ENCODE measurements around the gene SBK1.

SBK1 gene

DNA sequence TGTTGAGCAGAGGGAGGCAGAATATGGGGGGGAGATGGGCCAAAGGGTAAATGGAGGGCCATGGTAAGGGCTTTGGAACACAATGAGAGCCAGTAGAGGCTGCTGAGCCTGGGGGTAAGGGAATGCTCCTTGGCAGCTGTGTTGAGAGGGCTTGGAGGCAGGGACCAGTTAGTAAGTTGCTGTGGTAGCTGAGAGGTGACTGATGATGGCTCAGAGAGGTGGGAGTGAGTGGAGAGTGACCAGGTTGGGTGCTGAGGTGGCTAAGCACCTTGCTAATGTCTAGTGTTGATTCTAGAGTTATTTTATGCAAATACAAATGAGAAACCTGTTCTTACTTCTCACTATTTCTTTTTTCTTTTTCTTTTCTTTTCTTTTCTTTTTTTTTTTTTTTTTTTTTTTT lies 10.8 kb downstream of the SBK1 start:
- no peak overlapping the region for H3K4me3 ChIP-seq (ENCODE audit: low read length)
- H3K4me1 ChIP-seq (ENCODE audit: control insufficient read depth, insufficient read depth, low read length), result peaks cover 2% of the 10 kb centered on the region
- 0 out of 2 replicates have a peak, but pooled peaks cover 10% of the 10 kb centered on the region for H3K36me3 ChIP-seq (ENCODE audit: control insufficient read depth, insufficient read depth, low read length)
- H3K27ac ChIP-seq (ENCODE audit: low read length), result no peak overlapping the region
- no peak for DNase-seq (ENCODE audit: low read depth, low spot score)
- no peaks in the 10 kb centered on the region for H3K27me3 ChIP-seq (ENCODE audit: control insufficient read depth, insufficient read depth, low read length)
- no peaks in the 10 kb centered on the region for H3K9me3 ChIP-seq (ENCODE audit: control insufficient read depth, insufficient read depth, low read length)

DNA sequence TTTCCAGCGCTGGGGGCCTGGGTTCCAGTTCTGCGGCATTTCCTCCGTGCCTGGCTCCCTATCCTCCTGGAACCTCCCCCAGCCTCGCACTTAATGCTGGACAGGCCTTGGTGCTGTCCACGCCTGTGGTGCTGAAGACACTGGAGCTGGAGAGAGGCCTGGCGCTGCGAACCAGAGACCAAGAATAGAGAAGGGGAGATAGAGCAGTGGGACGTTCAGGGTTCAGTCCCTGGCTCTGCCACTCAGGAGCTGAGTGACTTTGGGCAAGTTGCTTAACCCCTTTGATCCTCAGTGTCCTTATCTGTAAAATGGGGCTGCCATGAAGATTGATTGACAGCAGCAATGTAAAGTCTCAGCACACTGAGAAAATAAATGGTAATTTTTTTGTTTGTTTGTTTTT lies 11.9 kb downstream of the SBK1 start:
- WGBS (ENCODE audit: insufficient coverage, insufficient read length), result no CpG with 5 or more reads among the region's 8 CpGs
- H3K4me3 ChIP-seq (ENCODE audit: low read length), result no peak overlapping the region
- DNase-seq (ENCODE audit: low read depth, low spot score), result no peak

DNA sequence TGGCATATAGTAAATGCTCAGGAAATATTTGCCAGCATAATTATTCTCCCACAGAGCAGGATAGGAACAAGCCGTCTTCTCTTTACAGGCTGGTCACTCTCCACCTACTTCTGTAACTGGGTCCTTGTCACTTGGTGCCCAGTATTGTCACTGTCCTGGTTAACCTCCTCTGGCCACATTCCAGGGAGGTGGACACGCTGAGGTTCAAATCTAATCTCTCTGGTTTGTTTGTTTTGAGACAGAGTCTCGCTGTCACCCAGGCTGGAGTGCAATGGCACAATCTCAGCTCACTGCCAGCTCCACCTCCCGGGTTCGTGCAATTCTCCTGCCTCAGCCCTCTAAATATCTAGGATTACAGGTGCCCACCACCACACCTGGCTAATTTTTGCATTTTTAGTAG lies 15.6 kb downstream of the SBK1 start:
- H3K36me3 ChIP-seq (ENCODE audit: control insufficient read depth, insufficient read depth, low read length), result peaks cover 8% of the 10 kb centered on the region; the same call in 1 of the 2 replicates
- no peaks in the 10 kb centered on the region for H3K9me3 ChIP-seq (ENCODE audit: control insufficient read depth, insufficient read depth, low read length)
- no CpG with 5 or more reads among the region's 5 CpGs for WGBS (ENCODE audit: insufficient coverage, insufficient read length)
- no peaks in the 10 kb centered on the region; the same call in 1 of the 2 replicates for H3K4me1 ChIP-seq (ENCODE audit: control insufficient read depth, insufficient read depth, low read length)
- H3K27me3 ChIP-seq (ENCODE audit: control insufficient read depth, insufficient read depth, low read length), result no peaks in the 10 kb centered on the region
- no peak overlapping the region for H3K27ac ChIP-seq (ENCODE audit: low read length)
- no peak for DNase-seq (ENCODE audit: low read depth, low spot score)
- no peak overlapping the region for H3K4me3 ChIP-seq (ENCODE audit: low read length)

More for the DNA sequence above, 11.9 kb downstream of the SBK1 start:
- no peaks in the 10 kb centered on the region for H3K27me3 ChIP-seq (ENCODE audit: control insufficient read depth, insufficient read depth, low read length)
- H3K4me1 ChIP-seq (ENCODE audit: control insufficient read depth, insufficient read depth, low read length), result no peaks in the 10 kb centered on the region; the same call in 1 of the 2 replicates
- no peaks in the 10 kb centered on the region for H3K9me3 ChIP-seq (ENCODE audit: control insufficient read depth, insufficient read depth, low read length)
- no peak overlapping the region for H3K27ac ChIP-seq (ENCODE audit: low read length)
- peaks cover 10% of the 10 kb centered on the region; the same call in 1 of the 2 replicates for H3K36me3 ChIP-seq (ENCODE audit: control insufficient read depth, insufficient read depth, low read length)

DNA sequence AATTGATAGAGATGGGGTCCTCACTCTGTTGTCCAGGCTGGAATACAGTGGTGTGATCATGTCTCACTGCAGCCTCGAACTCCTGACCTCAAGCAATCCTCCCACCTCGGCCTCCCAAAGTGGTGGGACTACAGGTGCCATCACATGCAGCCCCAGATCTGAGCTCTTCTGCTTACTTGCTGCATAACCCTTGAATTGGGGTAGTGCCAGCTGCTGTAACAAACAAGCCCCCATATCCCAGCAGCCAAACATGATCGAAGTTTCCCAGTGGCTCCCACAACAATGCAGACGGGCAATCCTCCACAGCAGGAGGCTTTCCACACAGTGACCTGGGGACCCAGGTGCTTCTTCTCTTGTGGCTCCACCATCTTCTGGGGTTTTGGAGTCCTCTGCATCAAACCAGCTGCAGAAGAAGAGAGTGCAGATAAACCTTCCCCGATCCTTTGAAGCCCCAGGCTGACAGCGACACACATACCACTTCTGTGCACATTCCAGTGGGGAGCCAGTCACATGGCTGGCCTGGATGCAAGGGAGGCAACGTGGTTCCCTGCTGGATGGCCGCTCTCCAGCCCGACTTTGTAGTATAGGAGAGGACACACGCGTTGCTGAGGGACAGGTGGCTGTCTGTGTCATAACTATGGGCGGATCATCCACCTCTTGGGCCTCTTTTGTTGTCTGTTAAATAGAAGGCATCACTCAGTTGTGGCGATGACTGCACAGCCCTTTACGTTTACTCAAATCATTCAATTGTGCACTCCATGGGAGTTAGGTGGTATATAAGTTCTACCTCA lies 16.7 kb downstream of the SBK1 start:
- no peak overlapping the region for H3K27ac ChIP-seq (ENCODE audit: low read length)
- no CpG with 5 or more reads among the region's 14 CpGs for WGBS (ENCODE audit: insufficient coverage, insufficient read length)
- DNase-seq (ENCODE audit: low read depth, low spot score), result no peak
- H3K4me3 ChIP-seq (ENCODE audit: low read length), result no peak overlapping the region
- no peaks in the 10 kb centered on the region; the same call in 1 of the 2 replicates for H3K4me1 ChIP-seq (ENCODE audit: control insufficient read depth, insufficient read depth, low read length)
- H3K9me3 ChIP-seq (ENCODE audit: control insufficient read depth, insufficient read depth, low read length), result no peaks in the 10 kb centered on the region
- peaks cover 8% of the 10 kb centered on the region; the same call in 1 of the 2 replicates for H3K36me3 ChIP-seq (ENCODE audit: control insufficient read depth, insufficient read depth, low read length)
- H3K27me3 ChIP-seq (ENCODE audit: control insufficient read depth, insufficient read depth, low read length), result no peaks in the 10 kb centered on the region

DNA sequence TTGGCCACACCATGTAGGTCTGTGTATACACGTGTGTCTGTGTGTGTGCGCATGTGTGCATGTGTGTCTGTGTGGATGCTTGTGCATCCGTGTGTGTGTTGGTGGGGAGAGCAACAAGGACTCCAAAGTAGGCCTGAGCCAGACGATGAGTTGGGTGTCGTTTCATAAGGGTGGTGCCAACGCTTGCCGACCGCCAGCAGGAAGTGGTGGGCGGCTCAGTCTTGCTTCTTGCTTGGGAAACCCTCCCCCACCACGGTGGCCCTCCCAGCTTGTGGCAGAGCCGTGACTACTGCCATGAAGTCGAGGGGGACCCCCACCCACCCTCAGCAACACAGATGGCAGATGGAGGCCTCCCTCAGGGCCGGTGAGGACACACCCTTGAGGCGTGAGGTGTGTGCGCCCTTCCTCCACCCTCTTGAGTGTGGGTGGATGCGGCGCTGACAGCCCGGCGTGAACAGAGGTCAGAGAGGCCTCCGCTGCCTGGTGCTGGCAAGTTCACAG lies 17.5 kb downstream of the SBK1 start:
- no CpG with 5 or more reads among the region's 20 CpGs for WGBS (ENCODE audit: insufficient coverage, insufficient read length)
- Histone ChIP-seq H3K27me3 (ENCODE audit: control insufficient read depth, insufficient read depth, low read length) (no peaks in the 10 kb centered on the region), H3K4me1 (ENCODE audit: control insufficient read depth, insufficient read depth, low read length) (no peaks in the 10 kb centered on the region; the same call in 1 of the 2 replicates), H3K36me3 (ENCODE audit: control insufficient read depth, insufficient read depth, low read length) (peaks cover 8% of the 10 kb centered on the region; the same call in 1 of the 2 replicates), H3K27ac (ENCODE audit: low read length) (no peak overlapping the region), H3K9me3 (ENCODE audit: control insufficient read depth, insufficient read depth, low read length) (no peaks in the 10 kb centered on the region), H3K4me3 (ENCODE audit: low read length) (no peak overlapping the region)
- no peak for DNase-seq (ENCODE audit: low read depth, low spot score)

DNA sequence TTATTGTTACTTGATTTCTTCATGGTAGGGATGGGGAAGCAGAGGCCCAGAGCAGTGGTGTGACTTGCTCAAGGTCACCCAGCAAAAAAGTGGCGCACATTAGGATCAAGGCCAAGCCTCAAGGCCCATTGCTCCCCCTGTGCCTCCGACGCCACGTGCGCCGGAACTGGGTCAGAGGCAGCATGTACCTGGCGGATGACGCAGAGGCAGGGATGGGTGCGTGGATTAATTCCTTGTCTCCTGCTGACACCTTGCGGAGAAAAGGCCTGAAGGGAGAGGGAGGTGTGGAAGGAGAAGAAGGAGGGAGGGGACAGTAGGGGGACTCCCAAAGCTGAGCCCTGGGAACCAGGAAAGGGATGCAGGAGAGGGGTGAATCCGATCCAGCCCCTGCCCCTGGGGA lies 18.5 kb downstream of the SBK1 start:
- Histone ChIP-seq H3K9me3 (ENCODE audit: control insufficient read depth, insufficient read depth, low read length) (no peaks in the 10 kb centered on the region), H3K4me1 (ENCODE audit: control insufficient read depth, insufficient read depth, low read length) (no peaks in the 10 kb centered on the region; the same call in 1 of the 2 replicates), H3K4me3 (ENCODE audit: low read length) (no peak overlapping the region), H3K27ac (ENCODE audit: low read length) (no peak overlapping the region), H3K27me3 (ENCODE audit: control insufficient read depth, insufficient read depth, low read length) (no peaks in the 10 kb centered on the region), H3K36me3 (ENCODE audit: control insufficient read depth, insufficient read depth, low read length) (peaks cover 8% of the 10 kb centered on the region; the same call in 1 of the 2 replicates)
- WGBS (ENCODE audit: insufficient coverage, insufficient read length), result no CpG with 5 or more reads among the region's 11 CpGs
- DNase-seq (ENCODE audit: low read depth, low spot score), result no peak

DNA sequence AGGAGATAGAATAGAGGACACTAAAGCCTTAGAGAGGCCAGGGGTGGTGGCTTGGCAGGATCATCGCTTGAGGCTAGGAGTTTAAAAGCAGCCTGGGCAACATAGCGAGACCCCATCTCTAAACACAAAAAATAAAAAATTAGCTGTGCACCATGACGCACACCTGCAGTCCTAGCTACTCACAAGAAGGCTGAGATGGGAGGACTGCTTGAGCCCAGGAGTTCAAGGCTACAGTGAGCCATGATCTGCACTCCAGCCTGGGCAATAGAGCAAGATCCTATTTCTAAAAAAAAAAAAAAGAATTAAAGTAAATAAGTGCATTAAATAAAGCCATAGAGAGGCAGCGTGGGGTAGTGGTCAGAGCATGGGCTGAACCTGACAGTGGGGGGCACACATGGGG lies 19.1 kb downstream of the SBK1 start:
- Histone ChIP-seq H3K4me1 (ENCODE audit: control insufficient read depth, insufficient read depth, low read length) (no peaks in the 10 kb centered on the region; the same call in 1 of the 2 replicates), H3K27ac (ENCODE audit: low read length) (no peak overlapping the region), H3K4me3 (ENCODE audit: low read length) (no peak overlapping the region), H3K9me3 (ENCODE audit: control insufficient read depth, insufficient read depth, low read length) (no peaks in the 10 kb centered on the region), H3K27me3 (ENCODE audit: control insufficient read depth, insufficient read depth, low read length) (no peaks in the 10 kb centered on the region), H3K36me3 (ENCODE audit: control insufficient read depth, insufficient read depth, low read length) (peaks cover 8% of the 10 kb centered on the region; the same call in 1 of the 2 replicates)
- WGBS (ENCODE audit: insufficient coverage, insufficient read length), result no CpG with 5 or more reads among the region's 4 CpGs
- DNase-seq (ENCODE audit: low read depth, low spot score), result no peak

DNA sequence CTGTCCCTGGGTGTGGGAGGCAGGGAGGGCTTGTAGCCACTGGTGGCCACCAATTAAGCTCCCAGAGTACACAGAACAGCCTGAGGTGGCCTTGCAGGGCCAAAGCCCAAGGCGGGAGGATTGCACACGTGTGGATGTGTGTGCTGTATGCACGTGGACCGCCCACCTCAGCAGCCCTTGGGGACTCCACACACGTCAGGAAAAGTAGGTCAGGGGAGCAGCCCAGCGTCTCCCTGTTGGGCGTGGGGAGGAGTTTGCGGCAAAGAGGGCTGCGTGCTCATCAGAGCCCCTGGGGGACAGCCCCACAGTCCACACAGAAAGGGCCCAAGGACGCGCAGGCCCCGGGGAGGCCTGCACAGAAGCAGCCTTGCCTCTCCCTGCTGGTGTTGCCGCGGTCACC lies 19.6 kb downstream of the SBK1 start:
- no peaks in the 10 kb centered on the region for H3K9me3 ChIP-seq (ENCODE audit: control insufficient read depth, insufficient read depth, low read length)
- no peaks in the 10 kb centered on the region for H3K27me3 ChIP-seq (ENCODE audit: control insufficient read depth, insufficient read depth, low read length)
- no peak overlapping the region for H3K4me3 ChIP-seq (ENCODE audit: low read length)
- no peak for DNase-seq (ENCODE audit: low read depth, low spot score)
- no peak overlapping the region for H3K27ac ChIP-seq (ENCODE audit: low read length)
- no CpG with 5 or more reads among the region's 14 CpGs for WGBS (ENCODE audit: insufficient coverage, insufficient read length)
- H3K36me3 ChIP-seq (ENCODE audit: control insufficient read depth, insufficient read depth, low read length), result peaks cover 8% of the 10 kb centered on the region; the same call in 1 of the 2 replicates
- no peaks in the 10 kb centered on the region; the same call in 1 of the 2 replicates for H3K4me1 ChIP-seq (ENCODE audit: control insufficient read depth, insufficient read depth, low read length)

DNA sequence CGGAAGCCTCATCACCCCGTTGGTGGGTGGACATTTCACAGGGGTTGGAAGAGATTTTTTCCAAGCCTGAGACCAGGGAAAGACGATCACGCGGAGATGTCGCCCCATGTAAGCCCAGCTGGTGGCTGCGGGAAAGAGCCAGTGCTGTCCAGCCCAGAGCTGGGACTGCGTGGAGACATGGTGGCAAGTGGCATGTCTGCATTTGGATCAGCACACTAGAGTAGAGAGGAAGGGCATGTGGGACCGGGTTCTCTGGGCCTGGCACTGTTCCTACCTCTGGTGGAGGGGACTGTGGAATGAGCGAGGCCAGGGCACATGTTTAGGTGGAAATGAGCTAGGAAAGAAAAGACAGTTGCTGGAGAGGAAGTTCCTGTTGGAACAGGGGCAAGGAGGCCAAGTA lies 20.0 kb downstream of the SBK1 start:
- DNase-seq (ENCODE audit: low read depth, low spot score), result no peak
- Histone ChIP-seq H3K4me1 (ENCODE audit: control insufficient read depth, insufficient read depth, low read length) (no peaks in the 10 kb centered on the region; the same call in 1 of the 2 replicates), H3K4me3 (ENCODE audit: low read length) (no peak overlapping the region), H3K27ac (ENCODE audit: low read length) (no peak overlapping the region), H3K9me3 (ENCODE audit: control insufficient read depth, insufficient read depth, low read length) (no peaks in the 10 kb centered on the region), H3K36me3 (ENCODE audit: control insufficient read depth, insufficient read depth, low read length) (peaks cover 8% of the 10 kb centered on the region; the same call in 1 of the 2 replicates), H3K27me3 (ENCODE audit: control insufficient read depth, insufficient read depth, low read length) (no peaks in the 10 kb centered on the region)
- WGBS (ENCODE audit: insufficient coverage, insufficient read length), result no CpG with 5 or more reads among the region's 10 CpGs

DNA sequence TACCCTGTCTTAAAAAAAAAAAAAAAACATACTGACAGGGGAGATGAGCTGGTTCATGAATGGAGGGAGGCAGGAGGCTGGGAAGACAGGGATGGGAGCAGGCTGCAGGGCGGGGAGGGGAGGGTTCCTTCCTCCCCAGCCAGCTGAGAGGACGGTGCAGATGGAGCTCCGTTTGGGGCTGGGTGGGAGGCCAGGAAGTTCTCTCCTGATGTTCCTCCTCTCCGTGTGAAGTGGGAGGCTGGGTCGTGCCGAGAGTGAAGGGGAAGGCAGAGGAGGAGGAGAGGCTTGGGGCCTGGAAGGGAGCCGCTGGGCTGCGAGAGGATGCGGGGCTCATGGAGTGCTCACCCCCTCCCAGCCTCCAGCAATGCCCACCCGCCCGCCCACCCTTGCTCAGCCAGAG lies 21.3 kb downstream of the SBK1 start:
- Histone ChIP-seq H3K27me3 (ENCODE audit: control insufficient read depth, insufficient read depth, low read length) (no peaks in the 10 kb centered on the region), H3K4me1 (ENCODE audit: control insufficient read depth, insufficient read depth, low read length) (no peaks in the 10 kb centered on the region; the same call in 1 of the 2 replicates), H3K9me3 (ENCODE audit: control insufficient read depth, insufficient read depth, low read length) (no peaks in the 10 kb centered on the region), H3K27ac (ENCODE audit: low read length) (no peak overlapping the region), H3K36me3 (ENCODE audit: control insufficient read depth, insufficient read depth, low read length) (peaks cover 8% of the 10 kb centered on the region; the same call in 1 of the 2 replicates), H3K4me3 (ENCODE audit: low read length) (no peak overlapping the region)
- WGBS (ENCODE audit: insufficient coverage, insufficient read length), result no CpG with 5 or more reads among the region's 11 CpGs
- no peak for DNase-seq (ENCODE audit: low read depth, low spot score)
